Ovary (tissue), 9 donors: ENCODE results near the gene TSPAN10. TPM values are rescaled to one million over a fixed set of nuclear protein-coding genes. Genes with fewer than 3 reads are reported as not detected.

Experiments used
- DNase-seq, 5 donors: peaks; one replicate each; pipeline ENCODE4 v3.0.0-alpha.2; 2019 to 2020
- H3K27ac ChIP-seq, 2 donors: fragments of 200-600 bp; one replicate each; pipeline versions ENCODE4 v1.5.1 to v1.8.0; 2019 to 2022
- H3K27me3 ChIP-seq: fragments of 200-600 bp; one replicate; pipeline ENCODE4 v1.8.0; 2022
- H3K36me3 ChIP-seq: fragments of 200-600 bp; sonication (generic); one replicate; pipeline ENCODE4 v1.5.1; 2019
- H3K4me1 ChIP-seq: one replicate; pipeline ENCODE4 v1.8.1; 2013; ENCODE audit warnings: mild to moderate bottlenecking, moderate library complexity; ENCODE audit not compliant: insufficient read depth
- H3K4me3 ChIP-seq: fragments of 200-600 bp; sonication (generic); one replicate; pipeline ENCODE4 v1.5.1; 2017
- H3K9me3 ChIP-seq, 2 donors: fragments of 200-600 bp in 1 of 2; sonication (generic) in 1 of 2; one replicate each; pipeline versions ENCODE4 v1.5.1 to v1.8.1; 2013 to 2019; ENCODE audit warnings: mild to moderate bottlenecking in 1 of 2, moderate library complexity in 1 of 2
- CTCF ChIP-seq, 3 donors: fragments of 450-650 bp in 2 of 3; fragments of 200-600 bp in 1 of 3; IDR thresholded peaks; one replicate each; pipeline versions ENCODE4 v1.5.1 to v1.8.0; 2016 to 2022; ENCODE audit warnings: antibody characterized with exemption in 3 of 3, mild to moderate bottlenecking in 1 of 3
- EP300 ChIP-seq: sonication (generic); formaldehyde crosslinking; IDR thresholded peaks from one replicate; pipeline ENCODE4 v1.6.1; 2017; ENCODE audit warnings: antibody characterized with exemption
- POLR2A ChIP-seq: fragments of 450-650 bp; IDR thresholded peaks from one replicate; pipeline ENCODE4 v1.6.1; 2017; ENCODE audit warnings: antibody characterized with exemption, mild to moderate bottlenecking, moderate library complexity
- WGBS, 3 donors: extraction: QIAGEN DNeasy Blood & Tissue Kit in 1 of 3; methylation state at CpG; one replicate each; pipeline versions ENCODE4 v1.1.5 to v1.1.7; 2013 to 2017; 5-methylcytosine and 5-hydroxymethylcytosine counted together
- intact Hi-C, 4 donors: fragments of 100-400 bp; cut with DNase I; formaldehyde crosslinking; loops; one replicate each; pipeline versions ENCODE4 v1.11.0 to v1.15.1; 2022 to 2023
- polyA plus RNA-seq, 2 donors: library from polyadenylated mRNA; stranded (reverse); fragments of 200-250 nt in 1 of 2; fragments of 350-450 nt in 1 of 2; fragmentation: Illumina TruSeq in 1 of 2; extraction: RNeasy Lipid Tissue Mini Kit (QIAGEN cat#74804) in 1 of 2; gene quantifications; one replicate each; pipeline ENCODE4 v1.2.3, GENCODE V29; 2013 to 2014
- total RNA-seq, 7 donors: library from RNA; depleted of rRNA in 2 of 7; stranded (reverse); fragments of >200 nt in 2 of 7; fragmentation: NEBNext Ultra II Directional in 3 of 7; extraction: Animal tissue kit (Norgen Biotek cat#: 25700) in 3 of 7; gene quantifications; one replicate each; pipeline versions ENCODE4 v1.1.0 to v1.2.4, GENCODE V29; 2016 to 2023
- donor health status: DM: no; HTN: no; CAD: no; lungs with moderate emphysema.
- donor health status: DM: no; HTN: no; CAD: no.
- donor health status: Bipolar disorder and iron deficiency.
- donor health status: DM: yes; HTN: yes; CAD: no.
- donor health status: DM: no; HTN: no; CAD: no.
- donor health status: DM: yes; HTN: yes; CAD: no.

TSPAN10 gene
- total and polyA plus RNA-seq, 9 donors = 0.68 to 3.3 (median 1.2) TPM

- Histone ChIP-seq H3K4me3 (peak overlapping the region; percentile 100), H3K4me1 (peaks cover 10% of the 10 kb centered on the region), H3K9me3 (no peaks in the 10 kb centered on the region), H3K27me3 (no peaks in the 10 kb centered on the region), H3K27ac (peak overlapping the region in 1 of 2 donors; percentile 8), H3K36me3 (no peaks in the 10 kb centered on the region)
- no peak for DNase-seq
- 27 to 35% (median 29%) methylated on average over 19 of the region's 19 CpGs for WGBS, 3 donors
- TF ChIP-seq CTCF (IDR thresholded peaks at IDR 0.05) = no peak
- intact Hi-C loops = no loop called here
Observed at GRCh38 chr17:81682565-81683207, 45.7 kb downstream of the TSPAN10 start.

DNA sequence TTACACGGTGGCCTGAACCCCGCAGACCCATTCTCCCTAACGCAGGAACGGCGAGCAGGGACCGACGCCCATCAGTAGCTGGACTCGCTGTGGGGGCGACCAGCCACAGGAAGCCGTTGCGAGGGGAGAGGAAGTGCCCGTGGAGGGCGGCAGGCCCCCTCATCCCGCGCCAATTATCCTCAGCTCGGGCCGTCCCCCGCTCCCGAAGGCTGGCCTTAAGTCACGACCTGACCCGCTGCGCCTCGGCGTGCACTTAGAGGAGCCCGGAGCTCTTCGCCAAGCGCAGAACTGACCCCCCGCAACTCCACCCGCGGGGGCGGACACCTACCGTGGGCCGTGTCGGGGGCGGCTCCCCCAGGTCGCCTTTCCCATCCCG is 46.2 kb downstream of the TSPAN10 start:
- Histone ChIP-seq H3K4me1 (peaks cover 10% of the 10 kb centered on the region), H3K36me3 (no peaks in the 10 kb centered on the region), H3K9me3 (no peaks in the 10 kb centered on the region), H3K27ac (peak overlapping the region; percentile 8 to 39), H3K27me3 (no peaks in the 10 kb centered on the region), H3K4me3 (peak overlapping the region; percentile 100)
- no peak for DNase-seq
- WGBS, 3 donors = 0 to 1% (median 1%) methylated on average over 30 to 37 of the region's 37 CpGs
- intact Hi-C loops = no loop called here
- TF ChIP-seq CTCF (IDR thresholded peaks at IDR 0.05) (no peak), POLR2A (no peak)

- H3K9me3 ChIP-seq = no peaks in the 10 kb centered on the region
- TF ChIP-seq POLR2A (peak; percentile 45), CTCF (IDR thresholded peaks at IDR 0.05) (no peak)
- peaks cover 10% of the 10 kb centered on the region for H3K4me1 ChIP-seq
- H3K4me3 ChIP-seq = peak within 1 kb of the TSS; percentile 100
- intact Hi-C loops = no loop called here
- peak within 1 kb of the TSS; percentile 8 to 39 for H3K27ac ChIP-seq
- peak; percentile 97 to 99 (median 98) for DNase-seq
- H3K36me3 ChIP-seq = no peaks in the 10 kb centered on the region
- H3K27me3 ChIP-seq = no peaks in the 10 kb centered on the region
- WGBS, 3 donors = 0 to 1% (median 1%) methylated on average over 66 to 112 of the region's 112 CpGs
Observed at GRCh38 chr17:81683584-81684441, 46.8 kb downstream of the TSPAN10 start, which contains the start of the genes ARL16 and HGS. TSS of gene ARL16 (minus strand) at chr17:81683797. CDS start at chr17:81683753, 44 bp downstream. TSS of gene HGS (plus strand) at chr17:81684011. CDS start at chr17:81684067, 56 bp downstream.

DNA sequence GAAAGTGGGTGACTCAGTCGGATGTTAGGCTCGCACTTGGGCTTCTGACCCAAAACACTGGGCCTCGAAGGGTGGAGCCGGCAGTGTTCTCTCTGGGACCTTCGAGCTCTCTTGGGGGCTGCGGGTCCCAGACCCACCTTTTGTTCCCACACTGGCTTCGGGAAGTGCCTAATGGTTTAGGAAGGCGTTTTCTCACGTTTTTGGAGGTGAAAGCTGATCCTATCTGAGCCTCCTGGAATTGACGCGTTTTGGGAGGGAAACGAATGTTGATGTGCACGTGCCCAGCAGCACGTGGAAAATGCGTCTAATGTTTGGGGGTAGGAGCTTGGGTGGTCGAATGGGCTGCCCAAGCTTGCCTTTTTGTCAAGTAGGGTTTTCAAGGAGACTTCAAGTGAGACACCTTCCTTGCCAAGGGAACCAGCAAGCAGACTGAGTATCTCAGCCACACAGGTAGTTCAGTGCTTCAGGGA is 47.5 kb downstream of the TSPAN10 start:
- no peaks in the 10 kb centered on the region for H3K9me3 ChIP-seq
- TF ChIP-seq POLR2A (no peak), CTCF (IDR thresholded peaks at IDR 0.05) (no peak), EP300 (no peak)
- H3K4me1 ChIP-seq = peaks cover 10% of the 10 kb centered on the region
- WGBS, 3 donors = 1 to 4% (median 3%) methylated on average over 16 of the region's 16 CpGs
- H3K36me3 ChIP-seq = no peaks in the 10 kb centered on the region
- no peak overlapping the region for H3K27ac ChIP-seq
- intact Hi-C loops = no loop called here
- H3K27me3 ChIP-seq = no peaks in the 10 kb centered on the region
- no peak for DNase-seq
- peak overlapping the region; percentile 100 for H3K4me3 ChIP-seq
